ENCODE measurements around the gene TIE1. TPM values are rescaled to one million over a fixed set of nuclear protein-coding genes. Genes with fewer than 3 reads are reported as not detected.

TIE1 gene
- total and polyA plus RNA-seq, 11 donors, result 19.2 to 65.1 (median 28.4) TPM

GRCh38 chr1:43322506-43322905 is 21.7 kb downstream of the TIE1 start:
- DNase-seq (no peak), ATAC-seq (no peak)
- 92 to 100% (median 96%) methylated on average over 1 to 5 of the region's 5 CpGs for WGBS, 4 donors
- H3K4me3 ChIP-seq, result no peak overlapping the region
- H3K27ac ChIP-seq, result no peak overlapping the region
- no peaks in the 10 kb centered on the region for H3K4me1 ChIP-seq
- peaks cover 0 to 28% (median 8%) of the 10 kb centered on the region in 12 donors for H3K9me3 ChIP-seq
- peaks cover 0 to 57% (median 7%) of the 10 kb centered on the region in 9 donors for H3K36me3 ChIP-seq
- no peak for TF ChIP-seq POLR2A (IDR thresholded peaks at IDR 0.05)
- no peak for TF ChIP-seq CTCF (IDR thresholded peaks at IDR 0.05)
- H3K27me3 ChIP-seq, result no peaks in the 10 kb centered on the region
- intact Hi-C loops (cut with DNase I), result no loop called here

GRCh38 chr1:43324810-43325209 is 24.0 kb downstream of the TIE1 start:
- no peak for DNase-seq
- intact Hi-C loops (cut with DNase I), result no loop called here
- Histone ChIP-seq H3K4me1 (peaks cover 0 to 10% (median 5%) of the 10 kb centered on the region in 12 donors), H3K9me3 (peaks cover 0 to 36% (median 14%) of the 10 kb centered on the region in 12 donors), H3K27me3 (no peaks in the 10 kb centered on the region), H3K4me3 (no peak overlapping the region), H3K27ac (no peak overlapping the region), H3K36me3 (peaks cover 0 to 41% (median 0%) of the 10 kb centered on the region in 9 donors)
- ATAC-seq, result no peak
- 81 to 100% (median 92%) methylated on average over 1 of the region's 1 CpG for WGBS, 4 donors
- no peak for TF ChIP-seq POLR2A (IDR thresholded peaks at IDR 0.05)
- TF ChIP-seq CTCF (IDR thresholded peaks at IDR 0.05), result no peak

GRCh38 chr1:43325381-43325780 is 24.6 kb downstream of the TIE1 start:
- Histone ChIP-seq H3K36me3 (peaks cover 0 to 35% (median 0%) of the 10 kb centered on the region in 9 donors), H3K27ac (no peak overlapping the region), H3K27me3 (no peaks in the 10 kb centered on the region), H3K9me3 (peaks cover 0 to 36% (median 14%) of the 10 kb centered on the region in 12 donors), H3K4me1 (peaks cover 0 to 16% (median 9%) of the 10 kb centered on the region in 12 donors), H3K4me3 (no peak overlapping the region)
- DNase-seq (no peak), ATAC-seq (no peak)
- TF ChIP-seq POLR2A (IDR thresholded peaks at IDR 0.05), result no peak
- TF ChIP-seq CTCF (IDR thresholded peaks at IDR 0.05), result no peak
- intact Hi-C loops (cut with DNase I), result no loop called here

- TF ChIP-seq POLR2A (IDR thresholded peaks at IDR 0.05) (no peak), CTCF (IDR thresholded peaks at IDR 0.05) (no peak)
- Histone ChIP-seq H3K27ac (no peak overlapping the region), H3K4me3 (no peak overlapping the region), H3K27me3 (no peaks in the 10 kb centered on the region), H3K9me3 (peaks cover 0 to 36% (median 14%) of the 10 kb centered on the region in 12 donors), H3K36me3 (peaks cover 0 to 14% (median 0%) of the 10 kb centered on the region in 9 donors), H3K4me1 (peaks cover 0 to 20% (median 11%) of the 10 kb centered on the region in 12 donors)
- DNase-seq (no peak), ATAC-seq (no peak)
- intact Hi-C loops (cut with DNase I), result no loop called here
- WGBS, 4 donors, result 94 to 98% (median 96%) methylated on average over 1 of the region's 1 CpG
These were observed 26.9 kb downstream of the TIE1 start for GRCh38 chr1:43327549-43328292.
